NCI-H1417 (cell line): Measurements from ENCODE around the gene PCSK6.

Source experiments
- DNase-seq, 3 experiments: peaks; one replicate each; lab custom pipeline; 2025; lab: John Stamatoyannopoulos, UW

PCSK6 gene

DNA sequence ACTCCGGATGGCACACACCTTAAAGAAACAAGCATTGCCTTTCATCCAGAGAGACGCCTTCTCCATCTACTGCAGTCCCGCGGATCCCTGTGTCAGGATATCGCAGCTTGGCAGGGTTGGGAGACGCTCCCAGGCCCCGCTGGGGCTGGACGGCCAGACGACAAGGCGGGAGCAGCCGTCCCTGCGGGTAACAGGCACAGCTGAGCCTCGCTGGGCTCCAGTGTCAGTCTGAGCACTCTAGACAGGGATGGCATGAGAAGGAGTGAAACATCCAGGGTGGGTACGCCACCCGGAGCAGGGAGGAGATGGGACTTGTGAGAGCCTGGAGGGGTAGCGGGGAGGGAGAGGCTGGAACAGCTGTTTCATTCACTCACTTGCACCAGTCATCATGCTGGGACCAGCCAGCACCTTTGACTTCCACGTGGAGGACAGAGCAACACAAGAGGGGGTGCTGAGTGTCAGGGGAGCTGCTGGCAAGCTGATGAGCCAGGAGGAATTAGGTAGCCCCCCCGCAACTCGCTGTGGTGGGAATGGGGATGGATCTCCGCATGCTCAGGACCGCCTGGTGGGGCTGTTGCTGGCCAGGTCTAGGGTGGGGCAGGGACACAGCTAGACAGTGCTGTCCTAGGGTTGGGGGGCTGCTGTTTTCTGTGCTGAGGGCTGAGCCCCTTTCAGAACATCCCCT lies 162.9 kb downstream of the PCSK6 start:
- DNase-seq = no peak

DNA sequence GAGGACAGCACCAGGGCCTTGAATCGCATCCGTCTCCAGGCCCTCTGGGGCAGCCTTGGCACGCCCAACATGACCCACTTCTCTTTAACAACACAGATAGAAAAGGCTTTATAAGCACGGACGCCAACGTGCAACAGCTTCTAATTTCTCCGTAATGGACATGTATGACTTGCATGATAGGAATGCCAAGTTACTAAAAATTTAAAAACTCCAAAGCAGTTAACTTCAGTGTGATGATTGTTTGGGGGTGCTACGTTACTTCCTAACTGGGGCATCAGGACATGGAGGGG lies 163.5 kb downstream of the PCSK6 start:
- DNase-seq = no peak

DNA sequence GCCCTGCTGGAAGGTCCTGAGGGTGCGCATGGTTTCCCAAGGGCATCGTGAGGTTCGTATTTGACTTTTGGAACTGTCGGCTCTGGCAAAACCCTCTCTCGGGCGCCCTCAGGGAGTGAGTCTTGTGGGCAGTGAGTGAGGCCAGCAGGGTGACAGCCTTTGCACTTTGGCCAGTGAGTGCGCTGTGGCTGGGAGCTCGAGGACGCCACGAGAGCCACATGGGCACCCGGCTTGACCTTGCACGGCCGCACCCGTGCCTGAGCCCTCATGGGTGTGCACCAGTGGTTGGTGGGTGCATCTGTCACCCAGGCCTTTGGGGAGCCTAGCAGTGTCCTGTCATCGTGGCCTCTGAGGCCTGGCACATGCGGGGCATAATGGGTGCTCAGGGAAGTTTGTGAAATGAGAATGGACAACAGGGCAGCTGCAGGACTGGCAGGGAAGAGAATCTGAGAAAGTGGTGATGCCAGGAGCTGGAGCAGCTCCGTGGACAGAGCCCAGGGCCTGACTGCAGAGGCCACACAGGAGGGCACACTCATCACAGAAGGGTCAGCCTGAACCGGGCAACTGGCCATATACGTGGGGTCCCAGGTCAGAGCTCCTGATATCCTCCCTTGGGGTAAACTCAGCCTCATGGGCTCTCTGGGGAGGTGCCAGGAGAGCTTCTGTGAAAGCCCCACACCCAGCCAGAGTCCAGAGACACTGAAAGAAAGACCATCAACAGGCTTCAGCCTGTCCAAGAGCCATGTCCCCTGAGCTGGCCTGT lies 164.1 kb downstream of the PCSK6 start:
- DNase-seq = no peak

DNA sequence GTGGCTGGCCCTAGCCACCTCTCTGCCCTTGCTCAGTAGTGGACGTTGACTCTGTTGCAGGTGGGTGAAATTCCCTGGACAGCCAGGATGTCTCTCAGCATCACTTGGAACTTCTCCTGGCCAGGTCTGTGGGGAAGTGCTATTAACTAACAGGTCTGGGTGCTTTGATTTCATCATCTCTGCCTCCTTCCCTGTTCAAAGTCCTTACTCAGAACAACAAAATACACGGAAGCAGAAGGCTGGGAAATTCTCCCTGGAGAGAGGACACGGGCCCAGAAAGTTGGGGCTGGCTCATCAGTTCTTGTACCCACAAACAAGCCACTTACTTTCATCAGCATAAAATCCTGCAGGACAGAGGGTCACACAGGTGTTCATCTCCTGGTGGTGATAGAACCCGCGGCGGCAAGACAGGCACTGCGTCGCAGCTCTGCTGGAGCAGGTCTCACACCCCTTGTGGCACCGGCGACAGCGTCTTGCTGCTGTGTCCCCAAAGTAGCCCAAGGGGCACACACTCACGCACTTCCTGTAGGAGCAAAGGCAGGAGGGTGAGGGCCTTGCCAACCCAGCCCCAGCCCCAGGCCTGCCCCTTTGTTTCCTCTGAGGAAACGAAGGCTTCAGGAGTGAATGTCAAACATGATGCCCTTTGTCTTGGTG lies 164.9 kb downstream of the PCSK6 start:
- DNase-seq = no peak

DNA sequence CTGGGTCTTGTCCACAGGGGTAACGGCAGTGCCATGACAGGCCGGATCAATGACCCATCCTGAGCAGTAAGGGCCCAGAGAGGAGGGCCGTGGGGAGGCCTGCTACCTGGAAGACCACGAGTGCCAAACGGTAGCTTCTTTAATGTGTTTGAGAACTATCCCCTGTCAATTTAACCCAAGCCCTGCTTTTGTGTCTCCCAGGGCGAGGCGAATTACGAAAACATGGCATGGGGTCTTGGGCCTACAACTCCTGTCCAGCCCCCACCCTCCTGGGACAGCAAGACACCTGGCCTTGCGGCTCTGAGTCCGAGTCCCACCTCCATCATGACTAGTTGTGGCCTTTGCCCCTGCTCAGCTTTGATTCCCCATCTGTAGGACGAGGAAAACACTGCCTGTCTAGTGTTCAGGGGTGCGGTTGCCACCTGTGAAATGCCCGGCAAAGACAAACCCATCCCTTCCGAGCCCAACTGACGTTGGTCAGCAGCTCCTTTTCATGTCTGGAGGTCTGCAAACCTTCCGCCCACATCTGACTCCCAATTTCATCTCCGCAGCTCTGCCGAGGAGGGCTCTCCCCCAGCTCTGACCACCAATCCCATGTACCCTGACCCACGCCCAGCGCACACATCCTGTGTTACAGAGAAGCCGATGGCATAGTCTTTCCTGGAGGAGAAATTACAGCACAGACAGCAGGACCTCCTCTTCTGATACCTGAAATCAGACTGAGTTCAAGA lies 165.5 kb downstream of the PCSK6 start:
- no peak for DNase-seq

DNA sequence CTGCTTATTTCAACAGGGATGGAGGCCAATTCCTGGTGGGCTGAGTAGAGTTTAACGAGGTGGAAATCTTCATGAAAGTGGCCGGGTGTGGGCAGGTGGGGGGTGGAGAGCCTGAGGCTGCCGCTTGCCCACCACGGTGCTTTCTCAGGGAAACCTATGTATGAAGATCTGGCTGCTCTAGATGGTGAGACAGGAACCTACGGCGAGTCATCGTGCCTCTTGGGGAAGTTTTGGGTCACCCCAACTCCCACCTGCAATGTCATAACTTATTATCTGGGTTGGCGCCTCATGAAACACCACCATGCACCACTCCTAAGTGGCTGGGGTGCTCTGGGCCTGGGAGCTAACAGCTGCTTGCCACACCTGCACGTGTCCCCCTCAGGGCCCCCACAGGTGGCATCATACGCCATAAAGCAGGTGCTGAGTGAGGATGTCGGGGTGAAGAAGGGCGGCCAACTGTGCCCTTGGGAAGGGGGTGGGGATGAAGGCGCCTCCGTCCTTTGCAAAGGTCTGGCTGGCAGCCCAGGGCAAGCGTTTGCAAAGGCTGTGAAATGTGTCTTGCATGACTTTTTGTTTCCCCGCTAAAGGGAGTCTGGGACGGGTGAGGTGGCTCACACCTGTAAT lies 166.5 kb downstream of the PCSK6 start:
- DNase-seq = no peak

DNA sequence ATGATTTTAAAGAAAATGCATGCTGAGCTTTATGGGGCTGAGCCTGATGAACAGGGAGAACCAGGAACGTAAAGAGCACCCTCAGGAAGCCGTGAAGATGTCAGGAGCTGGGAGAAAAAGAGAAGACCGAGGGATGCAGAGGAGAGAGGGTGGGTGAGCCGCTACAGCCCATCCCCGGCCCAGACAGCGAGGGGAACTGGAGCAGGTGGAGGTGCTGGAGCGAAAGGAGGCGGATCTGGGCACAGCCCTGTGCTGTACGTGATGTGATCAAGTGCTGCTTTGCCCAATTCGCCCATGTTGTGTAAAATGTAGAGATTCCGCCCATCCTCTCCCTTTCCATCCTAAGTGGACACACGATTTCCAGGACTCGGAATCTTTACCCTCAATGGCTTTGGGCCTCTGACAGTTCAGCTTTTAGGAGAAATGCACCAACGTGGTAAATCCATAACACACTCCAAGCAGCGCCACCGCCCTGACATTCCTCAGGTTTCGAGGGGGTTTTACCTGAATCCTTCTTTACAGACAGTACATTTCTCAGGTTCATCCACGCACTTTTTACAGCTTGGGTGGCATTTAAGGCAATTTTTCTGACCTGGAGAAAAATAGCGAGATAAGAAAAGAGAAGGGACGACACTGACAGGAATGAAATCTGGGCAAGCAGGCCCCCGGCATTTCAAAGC lies 167.4 kb downstream of the PCSK6 start:
- no peak for DNase-seq

DNA sequence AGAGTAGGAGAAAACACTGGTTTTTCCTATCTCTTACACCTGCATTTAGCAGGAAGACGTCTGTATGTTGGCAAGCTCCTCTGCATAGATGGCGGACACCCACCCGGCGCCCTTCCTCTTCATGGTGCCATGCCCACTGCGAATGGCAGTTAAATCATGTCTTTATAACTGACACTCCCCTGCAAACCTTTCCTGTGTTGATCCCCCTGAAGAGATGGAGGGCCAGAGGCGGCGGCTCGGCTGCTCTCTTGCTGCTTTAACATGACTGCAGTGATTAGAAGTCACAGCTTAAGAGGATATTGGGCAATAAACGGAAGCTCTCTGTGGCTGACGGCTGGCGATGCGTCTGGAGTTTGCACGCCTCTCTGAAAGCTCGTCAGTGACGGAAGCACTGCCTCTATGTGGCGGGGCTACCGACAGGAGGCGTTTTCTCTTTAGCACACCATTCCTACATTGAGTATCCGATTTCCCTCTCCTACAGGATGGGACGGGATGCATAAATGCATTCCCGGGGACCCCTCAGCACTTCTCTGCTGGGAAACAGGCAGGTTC lies 168.9 kb downstream of the PCSK6 start:
- no peak for DNase-seq

DNA sequence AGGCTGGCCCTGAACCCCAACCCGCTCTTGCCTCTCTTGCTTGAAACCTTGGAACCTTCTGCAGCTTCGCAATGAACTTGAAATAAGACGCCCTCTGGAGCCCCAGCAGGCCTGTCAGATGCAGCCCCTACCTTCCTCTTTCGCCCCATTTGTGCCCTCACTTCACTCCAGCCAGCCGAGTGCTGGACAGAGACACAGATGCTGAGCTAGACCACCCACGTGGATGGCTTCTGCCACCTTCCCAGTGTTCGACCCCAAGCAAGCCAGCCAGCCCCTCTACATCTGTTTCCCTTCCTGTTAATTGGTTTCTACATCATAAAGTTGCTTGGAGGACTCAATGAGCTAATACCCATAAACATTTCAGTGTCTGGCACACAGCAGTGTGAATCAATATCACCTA lies 170.7 kb downstream of the PCSK6 start:
- no peak for DNase-seq

DNA sequence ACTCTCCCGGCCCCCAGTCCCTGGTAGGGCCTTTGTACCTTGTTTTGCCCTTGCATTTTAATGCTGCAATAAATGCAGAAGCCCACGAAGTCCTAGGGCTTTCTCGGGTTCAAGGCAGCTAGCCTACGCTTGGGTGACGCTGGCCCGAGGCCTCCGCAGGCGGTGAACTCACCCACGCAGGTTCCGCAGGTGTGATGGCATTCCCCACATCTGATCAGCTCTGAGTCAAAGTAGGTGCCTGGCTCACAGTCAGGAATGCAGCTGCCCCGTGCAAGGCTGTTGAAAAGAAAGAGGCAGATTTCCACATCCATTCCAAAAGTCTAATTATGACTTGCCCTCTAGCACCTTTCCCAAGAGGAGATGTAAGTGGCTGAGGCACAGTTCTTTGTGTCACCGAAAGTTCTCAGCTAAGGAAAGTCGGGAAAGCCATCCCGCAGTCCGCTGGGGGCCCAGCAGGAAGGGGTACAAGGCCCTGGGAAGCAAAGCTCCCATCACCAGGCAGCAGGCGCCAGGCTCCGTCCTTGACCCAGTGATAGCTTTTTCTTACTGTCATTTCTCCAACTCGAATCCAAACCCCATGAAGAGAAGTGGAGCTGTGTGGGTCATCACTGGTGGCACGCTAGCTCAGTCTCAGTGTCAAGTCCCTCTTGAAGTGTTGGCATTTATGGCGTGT lies 171.2 kb downstream of the PCSK6 start:
- no peak for DNase-seq

DNA sequence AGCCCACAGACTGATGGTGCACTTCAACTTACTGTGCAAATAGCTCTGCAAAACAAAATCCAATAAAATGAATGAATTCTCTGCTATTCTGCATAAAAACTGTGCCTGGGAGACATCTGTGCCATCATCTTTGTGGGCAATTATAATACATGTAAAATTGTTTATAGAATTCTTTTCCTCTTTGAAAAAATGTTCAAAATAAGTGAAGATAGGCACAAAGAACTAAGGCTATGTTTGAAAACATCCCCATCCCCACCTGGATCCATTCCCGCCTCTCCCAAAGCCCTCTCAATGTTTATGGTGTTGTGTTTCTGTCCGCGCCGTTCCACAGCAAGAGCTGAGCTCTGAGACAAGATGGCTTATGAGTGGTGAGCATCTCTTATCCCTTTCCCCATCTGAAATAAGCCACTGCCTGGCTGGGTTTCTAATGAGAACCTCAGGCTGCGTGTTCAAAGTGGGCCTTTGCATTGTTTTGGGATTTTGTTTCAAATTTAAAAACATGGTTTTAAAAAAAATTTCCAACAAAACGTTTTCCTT lies 172.1 kb downstream of the PCSK6 start:
- no peak for DNase-seq

DNA sequence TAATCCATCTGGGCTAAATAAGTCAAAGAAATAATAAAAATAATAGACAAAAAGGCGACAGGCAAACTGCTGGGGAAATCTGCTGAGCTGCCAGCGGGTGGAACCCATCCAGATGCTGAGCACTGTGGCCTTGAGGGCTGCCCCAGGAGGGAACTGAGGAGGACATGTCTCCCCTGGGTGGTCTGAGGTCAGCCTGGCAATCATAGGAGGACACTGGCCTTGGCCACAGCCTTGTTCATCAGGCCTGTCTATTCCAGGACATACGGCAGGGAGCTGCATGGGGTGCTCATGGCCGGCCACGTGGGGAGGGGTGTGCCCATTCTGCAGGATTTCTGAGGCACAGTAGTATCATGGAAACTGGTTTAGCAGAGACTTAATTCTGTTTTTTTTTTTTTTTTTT lies 173.0 kb downstream of the PCSK6 start:
- DNase-seq = no peak

DNA sequence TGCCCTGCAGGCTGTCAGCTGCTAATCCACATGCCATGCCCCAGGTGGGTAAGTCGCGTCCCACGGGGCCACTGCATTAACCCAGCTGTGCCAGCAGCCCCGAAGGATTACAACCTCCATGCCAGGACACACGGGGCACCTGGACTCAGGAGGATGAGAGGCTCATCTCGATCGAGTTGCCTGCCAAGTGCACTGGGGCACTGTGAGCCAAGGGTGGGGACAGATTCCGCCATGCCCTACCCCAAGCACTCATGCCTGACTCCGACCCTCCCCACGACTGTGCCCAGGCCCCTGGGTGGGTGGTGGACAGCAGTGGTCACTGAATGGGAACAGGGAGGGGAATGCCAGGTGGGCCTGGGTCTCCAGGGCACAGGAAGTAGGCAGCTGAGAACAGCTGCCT lies 173.8 kb downstream of the PCSK6 start:
- DNase-seq = no peak

DNA sequence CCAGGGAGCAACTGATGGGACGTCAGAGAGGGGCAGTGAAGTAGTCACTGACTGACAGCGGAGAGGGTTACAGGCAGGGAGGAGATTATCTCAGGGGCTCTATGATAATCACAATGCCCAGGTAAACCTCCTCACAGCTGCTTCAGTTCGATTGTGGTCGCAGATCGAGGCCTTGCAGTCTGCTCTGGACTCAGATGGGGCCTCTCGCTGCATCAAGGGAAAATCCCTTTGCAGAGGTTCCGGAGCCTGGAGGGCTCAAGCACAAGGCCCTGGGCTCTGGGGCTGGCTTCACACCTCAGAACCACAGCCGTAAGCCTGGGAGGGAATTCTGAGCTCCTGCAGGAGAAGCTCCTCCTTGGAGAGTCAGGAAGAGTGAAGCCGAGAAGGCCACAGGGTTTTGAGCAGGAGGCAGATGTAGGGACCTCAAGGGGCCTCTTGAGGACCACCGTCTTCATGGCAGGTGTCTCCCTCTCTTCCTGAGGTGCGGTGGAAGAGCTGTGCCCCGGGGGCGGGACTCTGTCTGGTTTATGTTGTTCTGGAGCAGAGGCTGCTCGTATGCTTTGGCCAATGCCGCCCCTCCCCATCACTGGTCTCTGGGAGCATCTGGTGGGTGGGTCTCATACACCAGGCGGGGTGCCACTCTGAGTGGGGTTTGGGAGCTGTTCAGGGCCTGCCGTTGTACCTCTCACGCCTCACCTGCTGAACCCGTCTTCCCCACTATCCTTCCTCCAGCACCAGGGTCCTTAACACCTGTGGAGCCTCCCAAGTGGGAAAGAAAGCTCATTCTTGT lies 175.0 kb downstream of the PCSK6 start:
- DNase-seq = no peak

DNA sequence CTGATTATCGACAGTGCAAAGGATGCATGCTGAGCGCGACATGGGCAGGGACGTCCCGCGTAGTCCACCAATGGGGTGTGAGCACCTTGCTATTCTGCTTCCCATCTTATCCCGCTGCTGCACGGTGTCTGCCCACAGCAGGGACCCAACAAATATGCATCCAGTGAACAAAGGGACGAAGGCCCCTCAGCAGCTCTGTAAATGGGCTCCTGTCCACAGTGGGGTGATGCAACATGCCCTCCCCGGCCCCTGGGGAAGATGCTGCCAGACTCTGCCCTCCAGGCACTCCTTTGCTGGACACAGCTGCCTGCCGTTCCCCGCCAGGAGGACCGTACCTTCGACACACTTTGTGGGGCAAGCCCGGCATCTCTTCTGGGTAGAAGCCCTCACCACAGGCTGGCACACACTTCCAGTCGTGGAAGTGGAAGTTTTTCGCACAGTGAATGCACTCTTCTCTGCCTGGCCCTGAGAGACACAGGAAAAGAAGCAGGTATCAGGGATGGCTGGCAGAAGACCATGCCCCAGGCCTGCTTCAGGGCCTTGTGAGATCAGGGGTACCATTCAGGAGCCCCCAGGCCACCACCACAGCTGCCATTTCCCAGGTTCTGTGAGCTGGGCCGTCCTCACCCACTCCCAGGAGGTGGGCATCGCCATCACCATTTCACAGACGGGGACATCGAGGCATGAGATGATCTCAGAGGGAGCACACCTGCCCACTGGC lies 176.3 kb downstream of the PCSK6 start:
- DNase-seq = no peak

DNA sequence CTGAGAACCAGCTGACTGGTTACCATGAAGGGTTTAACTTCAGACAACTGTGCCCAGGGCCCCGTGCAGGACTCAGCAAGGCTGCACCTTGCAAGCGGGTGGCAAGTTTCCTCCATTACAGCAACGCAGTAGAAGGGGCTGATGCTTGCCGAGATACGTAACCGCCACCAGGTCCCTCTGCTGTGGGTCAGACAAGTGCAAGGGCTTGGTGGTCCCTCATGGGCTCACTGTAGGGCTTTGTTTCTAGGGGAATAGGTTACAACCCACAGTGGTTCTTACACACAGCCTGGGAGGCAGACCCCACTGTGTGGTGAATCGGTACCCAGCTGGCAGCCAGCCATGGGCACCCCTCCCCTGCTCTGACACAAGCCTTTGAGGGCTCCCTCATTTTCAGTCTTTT lies 179.0 kb downstream of the PCSK6 start:
- no peak for DNase-seq

DNA sequence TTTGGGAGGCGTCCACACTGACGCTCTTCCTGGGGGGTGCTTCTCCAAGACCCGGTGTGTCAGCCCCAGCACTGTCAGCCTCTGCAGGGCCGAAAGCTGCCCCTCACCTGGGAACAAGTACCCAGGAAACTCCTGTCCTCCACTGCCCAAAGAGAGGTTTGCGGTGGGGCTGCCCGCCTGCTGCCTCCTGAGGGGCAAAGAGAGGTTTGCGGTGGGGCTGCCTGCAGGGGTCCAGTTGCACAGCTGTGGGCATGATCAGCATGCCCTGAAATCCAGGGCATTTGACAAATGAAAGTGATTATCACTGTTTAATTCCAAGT lies 179.4 kb downstream of the PCSK6 start:
- DNase-seq = no peak

DNA sequence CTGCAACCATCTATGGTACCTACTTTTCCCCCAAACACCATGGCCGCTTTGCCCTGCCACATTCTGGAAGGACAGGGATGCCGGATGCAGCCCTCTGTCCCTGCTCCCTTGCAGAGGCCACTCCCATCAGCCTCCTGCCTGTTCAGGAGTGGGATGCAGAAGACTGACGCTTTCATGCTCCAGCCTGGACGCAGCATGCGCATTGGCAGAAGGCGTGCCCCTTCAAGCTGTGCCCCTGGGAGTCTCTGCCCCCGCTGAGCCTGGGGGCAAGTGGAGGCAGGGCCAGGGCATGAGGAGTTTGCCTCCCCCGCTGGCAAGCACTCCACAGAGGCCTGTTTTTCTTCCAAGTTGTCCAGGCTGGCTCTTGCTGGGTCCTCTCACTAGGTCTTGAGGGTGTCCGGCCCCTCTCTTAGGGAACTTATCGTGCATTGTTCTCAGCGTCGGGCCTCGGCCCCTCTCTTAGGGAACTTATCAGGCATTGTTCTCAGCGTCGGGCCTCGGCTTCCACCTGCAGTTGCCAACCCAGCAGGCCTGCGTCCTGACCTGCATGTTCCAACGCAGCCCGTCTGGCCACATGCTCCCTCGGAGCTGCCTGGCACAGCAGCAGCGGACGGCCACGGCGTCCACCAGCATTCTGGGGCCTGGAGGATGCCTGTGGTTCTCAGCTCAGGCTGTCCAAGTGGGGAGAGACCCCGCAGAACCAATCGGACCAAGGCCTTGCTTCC lies 179.9 kb downstream of the PCSK6 start:
- peak; percentile 29 to 76 (median 70) for DNase-seq
